GM18873 (cell line): ENCODE data around the gene RMRP.

Experiments used
- ATAC-seq: cut with Tn5 transposase; IDR thresholded peaks from one replicate; pipeline ENCODE4 v1.9.1; 2021; ENCODE audit warnings: mild to moderate bottlenecking, moderate library complexity, moderate number of reproducible peaks; ENCODE audit not compliant: unreplicated experiment, low FRiP score

RMRP gene

GRCh38 chr9:35667939-35668338 lies 10.1 kb upstream of the RMRP start:
- ATAC-seq, result no peak

- no peak for ATAC-seq
Measured at GRCh38 chr9:35666549-35666948, 8.7 kb upstream of the RMRP start.

GRCh38 chr9:35666045-35666444 lies 8.2 kb upstream of the RMRP start:
- ATAC-seq, result no peak

GRCh38 chr9:35665471-35665818 lies 7.6 kb upstream of the RMRP start:
- ATAC-seq, result no peak

GRCh38 chr9:35664531-35665470 lies 7.0 kb upstream of the RMRP start, which contains the start of gene ARHGEF39:
Gene ARHGEF39 (minus strand): TSS chr9:35665195. CDS start chr9:35665169, 26 bp downstream.
- peak; percentile 43 for ATAC-seq

- no peak for ATAC-seq
Measured at GRCh38 chr9:35662437-35662836, 4.6 kb upstream of the RMRP start.

- ATAC-seq, result no peak
Measured at GRCh38 chr9:35661756-35662350, 4.0 kb upstream of the RMRP start.

GRCh38 chr9:35660966-35661415 lies 3.2 kb upstream of the RMRP start:
- ATAC-seq, result no peak

- no peak for ATAC-seq
Measured at GRCh38 chr9:35659340-35659739, 1.5 kb upstream of the RMRP start.

- ATAC-seq, result no peak
Measured at GRCh38 chr9:35658968-35659220, 1.1 kb upstream of the RMRP start.

- peak; percentile 41 for ATAC-seq
Measured at GRCh38 chr9:35658137-35658967, 533 bp upstream of the RMRP start, which contains the start of gene CCDC107. Gene CCDC107 (plus strand): TSS chr9:35658292. CDS start chr9:35658380, 88 bp downstream.

GRCh38 chr9:35656831-35657545 lies 831 bp downstream of the RMRP start:
- no peak for ATAC-seq

- ATAC-seq, result no peak
Measured at GRCh38 chr9:35656348-35656747, 1.5 kb downstream of the RMRP start.

- ATAC-seq, result no peak
Measured at GRCh38 chr9:35653611-35654010, 4.2 kb downstream of the RMRP start.

GRCh38 chr9:35652829-35653209 lies 5.0 kb downstream of the RMRP start:
- ATAC-seq, result no peak

- ATAC-seq, result no peak
Measured at GRCh38 chr9:35651956-35652828, 5.6 kb downstream of the RMRP start.

GRCh38 chr9:35650341-35651158 lies 7.3 kb downstream of the RMRP start, which contains the start of gene SIT1:
Gene SIT1 (minus strand): TSS chr9:35650931. CDS start chr9:35650853, 78 bp downstream.
- no peak for ATAC-seq
